GM19467 (cell line): Measurements from ENCODE around the gene FHL3.

Experiments used
- ATAC-seq: cut with Tn5 transposase; IDR thresholded peaks from one replicate; pipeline ENCODE4 v1.9.1; 2021; ENCODE audit warnings: mild to moderate bottlenecking, moderate library complexity; ENCODE audit not compliant: unreplicated experiment

FHL3 gene, protein sequence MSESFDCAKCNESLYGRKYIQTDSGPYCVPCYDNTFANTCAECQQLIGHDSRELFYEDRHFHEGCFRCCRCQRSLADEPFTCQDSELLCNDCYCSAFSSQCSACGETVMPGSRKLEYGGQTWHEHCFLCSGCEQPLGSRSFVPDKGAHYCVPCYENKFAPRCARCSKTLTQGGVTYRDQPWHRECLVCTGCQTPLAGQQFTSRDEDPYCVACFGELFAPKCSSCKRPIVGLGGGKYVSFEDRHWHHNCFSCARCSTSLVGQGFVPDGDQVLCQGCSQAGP

DNA sequence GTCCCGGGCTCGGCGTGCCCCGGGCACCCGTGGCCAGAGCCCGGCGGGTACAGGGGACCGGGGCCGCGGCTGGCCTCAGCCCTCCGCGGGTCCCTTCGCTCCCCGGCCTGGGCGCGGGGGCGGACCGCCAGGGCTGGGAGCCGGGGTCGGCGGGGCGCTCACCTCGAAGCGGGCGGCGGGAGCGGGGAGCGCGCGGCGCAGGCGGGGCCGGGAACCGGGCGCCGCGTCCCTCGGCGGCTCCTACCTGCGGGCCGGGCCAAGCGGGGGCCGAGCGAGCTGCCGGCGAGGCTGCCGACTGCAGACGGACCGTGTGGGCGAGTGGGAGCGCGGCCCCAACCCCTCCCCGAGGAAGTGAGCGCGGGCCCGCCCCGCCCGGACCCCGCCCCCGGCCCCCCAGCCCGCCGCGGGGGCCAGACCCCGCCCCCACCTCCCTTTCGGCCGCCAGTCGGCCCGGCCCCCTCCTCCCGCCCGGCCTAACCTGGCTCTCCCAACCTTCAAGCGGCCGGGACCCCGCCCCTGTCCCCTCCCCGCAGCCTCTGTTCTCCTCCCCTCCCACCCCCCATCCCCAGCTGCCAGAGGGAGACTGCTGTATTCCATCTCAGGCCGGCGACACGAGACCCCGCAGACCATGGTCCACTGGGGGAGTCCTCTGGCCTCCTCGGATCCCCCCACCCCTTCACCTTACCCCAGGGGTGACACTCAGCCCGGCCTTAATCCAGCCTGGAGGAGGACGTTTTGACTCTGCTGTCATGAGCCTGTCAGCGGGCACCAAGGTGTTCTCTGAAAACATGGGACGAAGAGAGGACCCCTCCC is at the start of gene FHL3:
FHL3 (minus strand) TSS at position 320 of the 813 bp plus-strand sequence. CDS start 6,102 bp downstream, outside the sequence.
- no peak for ATAC-seq

- ATAC-seq = no peak
Observed at GRCh38 chr1:38053416-38054091, 48.2 kb upstream of the FHL3 start.

DNA sequence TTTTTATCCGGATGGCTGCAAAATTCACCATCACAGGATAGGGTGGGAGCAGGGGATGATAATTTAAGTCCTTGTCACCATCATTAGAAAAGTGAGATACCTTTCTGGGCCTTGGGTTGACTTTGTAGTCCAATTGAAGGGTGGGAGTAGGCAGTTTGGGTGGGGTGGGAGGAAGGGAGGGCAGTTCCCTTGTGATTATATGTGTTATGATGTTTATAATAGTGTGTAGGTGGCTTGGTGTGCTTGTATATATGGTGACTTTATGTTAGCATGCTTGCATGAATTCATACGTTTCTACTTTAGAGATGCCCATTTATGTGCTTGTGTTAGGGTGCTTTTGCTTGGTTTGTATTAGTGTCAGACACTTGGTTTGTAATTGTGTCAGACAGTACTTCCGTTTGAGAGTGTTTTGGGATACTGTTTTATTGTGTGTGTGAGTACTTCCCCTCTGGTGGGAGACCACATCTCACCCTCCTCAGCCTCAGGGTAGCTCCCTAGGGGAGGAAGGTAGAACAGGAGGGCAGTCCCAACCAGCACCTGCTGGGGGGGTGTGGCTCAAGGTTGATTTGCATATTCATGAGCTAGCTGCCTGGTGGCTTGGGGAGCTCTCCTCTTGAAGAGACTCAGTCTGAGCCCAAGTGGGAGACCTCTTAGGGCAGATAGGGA is 47.6 kb upstream of the FHL3 start:
- peak; percentile 59 for ATAC-seq

DNA sequence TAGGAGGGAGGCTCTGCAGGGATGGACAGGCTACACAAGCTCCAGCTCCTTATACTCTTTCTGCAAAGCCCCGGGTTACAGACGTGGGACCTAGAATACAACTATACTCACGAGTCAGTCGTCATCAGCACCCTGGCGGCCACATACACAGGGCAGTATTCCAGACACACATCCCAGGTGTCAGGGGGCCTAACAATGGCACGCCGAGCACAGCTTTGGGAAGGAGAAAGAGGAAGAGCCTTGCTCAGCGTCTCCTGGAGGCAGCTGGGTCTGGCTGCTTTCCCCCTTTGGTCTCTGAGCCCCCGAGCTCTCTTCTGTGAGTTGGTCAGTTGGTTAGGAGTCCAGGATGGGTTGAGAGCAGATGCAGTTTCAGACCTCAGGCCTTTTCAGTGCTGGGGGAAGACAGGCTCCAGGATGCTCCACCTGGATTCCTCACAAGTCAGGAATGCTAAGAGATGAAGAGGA is 45.8 kb upstream of the FHL3 start:
- no peak for ATAC-seq

- no peak for ATAC-seq
Observed at GRCh38 chr1:38050397-38051078, 45.2 kb upstream of the FHL3 start.

- ATAC-seq = no peak
Observed at GRCh38 chr1:38047603-38048141, 42.4 kb upstream of the FHL3 start.

DNA sequence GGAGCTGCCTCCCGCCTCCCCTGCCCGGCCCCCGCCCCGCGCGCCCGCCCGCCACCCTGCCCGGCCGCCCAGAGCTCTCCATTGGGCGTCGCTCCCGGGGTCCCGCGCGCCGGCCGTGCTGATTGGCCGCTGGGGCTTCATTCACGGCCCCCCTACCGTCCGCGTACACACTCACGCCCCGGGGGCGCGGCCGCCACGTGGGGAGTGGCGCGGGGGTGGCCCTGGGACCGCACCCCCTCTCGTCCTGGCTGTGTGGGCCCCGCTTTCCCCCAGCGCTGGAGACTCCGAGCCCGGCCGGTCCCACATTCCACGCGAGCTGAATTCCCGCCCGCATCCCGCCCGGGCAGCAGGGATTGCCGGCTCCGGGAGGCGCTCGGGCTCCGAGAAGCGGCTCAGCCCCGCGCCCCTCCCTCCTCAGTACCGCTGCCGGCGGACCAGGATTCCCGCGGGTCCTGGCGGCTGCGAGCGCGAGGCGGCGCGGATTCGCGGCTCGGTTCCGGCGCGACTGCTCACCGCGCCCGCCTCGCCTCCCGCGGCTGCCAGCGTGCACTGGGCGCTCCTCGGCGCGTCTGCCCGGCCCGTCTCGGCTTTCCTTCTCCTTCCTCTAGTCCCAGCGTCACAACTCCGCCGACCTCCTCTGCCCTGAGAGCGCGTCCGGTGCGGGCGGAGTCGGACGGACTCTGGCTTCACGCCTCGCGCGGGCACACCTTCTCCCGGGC is 41.7 kb upstream of the FHL3 start:
- peak; percentile 51 for ATAC-seq

DNA sequence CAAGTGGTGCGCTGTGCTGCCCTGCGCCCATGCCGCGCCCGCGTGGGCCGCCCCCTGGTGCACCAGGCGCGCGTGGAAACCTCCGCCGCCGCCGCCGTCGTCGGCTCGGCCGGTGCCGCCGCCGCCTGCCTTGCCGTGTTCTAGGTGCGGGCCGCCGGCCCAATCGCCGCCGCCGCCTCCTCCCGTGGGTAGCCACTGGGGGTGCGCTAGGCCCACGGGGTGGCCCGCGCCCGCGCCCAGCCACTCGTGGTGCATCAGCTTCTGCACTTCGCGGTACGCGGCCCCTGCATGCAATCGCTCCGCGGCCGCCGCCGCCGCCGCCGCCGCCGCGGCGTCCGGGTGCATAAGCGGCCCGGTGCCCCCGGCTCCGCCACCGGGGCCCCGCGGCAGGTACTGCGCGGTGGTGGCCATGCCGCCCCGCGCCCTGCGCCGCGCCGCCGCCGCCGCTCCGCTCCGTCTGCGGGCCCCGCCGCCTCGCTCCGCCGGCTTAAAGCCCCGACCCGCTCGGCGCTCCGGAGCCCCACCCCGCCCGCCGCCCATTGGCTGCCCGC is 41.1 kb upstream of the FHL3 start, which contains the start of gene POU3F1:
POU3F1 (minus strand) TSS at position 461 of the 551 bp plus-strand sequence; CDS start at position 411, 50 bp downstream.
- peak; percentile 19 for ATAC-seq

GRCh38 chr1:38045401-38046332 is 40.4 kb upstream of the FHL3 start:
- ATAC-seq = peak; percentile 11

DNA sequence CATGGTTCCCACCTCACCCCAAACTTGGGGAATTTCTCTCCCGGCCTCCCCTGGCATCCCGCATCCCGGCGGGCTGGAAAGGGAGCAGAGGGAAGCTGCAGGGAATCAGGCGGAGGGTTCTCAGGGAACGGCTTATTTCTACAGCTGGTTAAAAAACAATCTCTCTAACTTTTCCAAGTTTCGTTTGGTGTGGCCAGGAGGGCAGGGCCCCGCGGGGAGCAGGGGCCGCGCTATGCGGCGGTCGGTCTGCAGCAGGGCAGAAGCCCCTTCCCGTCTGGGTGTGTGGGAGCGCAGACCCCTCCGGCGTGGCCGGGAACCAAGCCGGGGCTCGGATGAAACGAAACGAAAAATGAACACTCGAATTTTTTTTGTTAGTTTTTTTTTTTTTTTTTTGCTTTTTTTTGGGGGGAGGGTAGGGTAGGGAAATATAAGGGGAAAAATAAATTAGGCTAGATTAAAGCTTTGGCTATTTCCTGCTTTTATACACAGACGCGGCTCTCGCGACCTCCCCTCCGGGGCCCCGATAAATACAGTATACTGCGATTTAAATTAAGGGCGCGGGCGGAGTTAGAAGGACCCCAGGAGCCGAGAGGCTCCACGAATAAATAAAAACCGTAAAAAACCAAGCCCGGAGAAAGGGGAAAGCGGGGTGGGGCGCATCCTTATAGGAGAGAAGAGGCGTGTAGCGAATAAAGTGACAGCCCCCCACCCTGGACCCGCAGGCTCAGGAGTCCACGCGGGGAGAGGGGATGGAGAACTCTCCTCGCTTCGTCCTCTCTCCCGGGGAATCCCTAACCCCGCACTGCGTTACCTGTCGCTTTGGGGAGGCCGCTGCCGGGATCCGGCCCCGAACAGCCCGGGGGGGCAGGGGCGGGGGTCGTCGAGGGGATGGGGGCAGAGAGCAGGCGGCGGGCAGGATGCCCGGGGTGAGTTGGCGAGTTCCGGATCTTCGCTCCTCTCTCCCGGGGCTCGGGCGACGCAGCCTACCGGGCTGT is 39.2 kb upstream of the FHL3 start:
- ATAC-seq = no peak

DNA sequence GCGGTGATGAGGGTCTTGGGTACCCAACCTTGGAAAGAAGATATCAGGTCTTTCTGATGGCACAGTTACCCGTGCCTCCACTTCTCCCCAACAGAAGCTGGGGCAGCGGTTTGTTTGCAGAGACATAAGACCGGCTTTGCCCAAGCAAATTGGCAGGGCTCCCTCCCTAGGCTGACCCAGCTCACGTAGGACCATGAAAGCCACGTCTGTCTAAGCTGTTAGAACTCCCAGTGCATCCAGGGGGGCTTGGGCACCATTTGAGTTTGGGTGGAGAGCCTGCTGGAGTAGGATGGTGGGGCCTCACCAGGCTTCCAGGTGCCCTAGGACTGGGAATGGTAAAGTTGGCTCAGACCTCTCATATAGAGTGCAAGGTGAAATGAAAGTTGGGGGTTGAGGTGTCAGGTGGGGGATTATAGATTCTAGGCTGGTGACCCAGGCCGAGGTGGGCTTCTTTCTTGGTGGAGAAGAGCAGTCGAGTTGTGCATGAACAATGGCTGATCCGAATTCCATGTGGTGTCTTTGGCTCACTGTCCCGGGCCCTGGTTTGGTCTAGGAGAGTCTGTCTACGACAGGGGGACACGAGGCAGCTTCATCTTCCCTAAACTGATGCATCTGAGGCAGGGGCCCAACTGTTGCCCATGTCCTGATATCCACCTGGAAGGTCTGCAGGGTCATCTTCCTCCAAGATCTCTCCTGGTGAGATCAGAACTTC is 37.9 kb upstream of the FHL3 start:
- no peak for ATAC-seq

DNA sequence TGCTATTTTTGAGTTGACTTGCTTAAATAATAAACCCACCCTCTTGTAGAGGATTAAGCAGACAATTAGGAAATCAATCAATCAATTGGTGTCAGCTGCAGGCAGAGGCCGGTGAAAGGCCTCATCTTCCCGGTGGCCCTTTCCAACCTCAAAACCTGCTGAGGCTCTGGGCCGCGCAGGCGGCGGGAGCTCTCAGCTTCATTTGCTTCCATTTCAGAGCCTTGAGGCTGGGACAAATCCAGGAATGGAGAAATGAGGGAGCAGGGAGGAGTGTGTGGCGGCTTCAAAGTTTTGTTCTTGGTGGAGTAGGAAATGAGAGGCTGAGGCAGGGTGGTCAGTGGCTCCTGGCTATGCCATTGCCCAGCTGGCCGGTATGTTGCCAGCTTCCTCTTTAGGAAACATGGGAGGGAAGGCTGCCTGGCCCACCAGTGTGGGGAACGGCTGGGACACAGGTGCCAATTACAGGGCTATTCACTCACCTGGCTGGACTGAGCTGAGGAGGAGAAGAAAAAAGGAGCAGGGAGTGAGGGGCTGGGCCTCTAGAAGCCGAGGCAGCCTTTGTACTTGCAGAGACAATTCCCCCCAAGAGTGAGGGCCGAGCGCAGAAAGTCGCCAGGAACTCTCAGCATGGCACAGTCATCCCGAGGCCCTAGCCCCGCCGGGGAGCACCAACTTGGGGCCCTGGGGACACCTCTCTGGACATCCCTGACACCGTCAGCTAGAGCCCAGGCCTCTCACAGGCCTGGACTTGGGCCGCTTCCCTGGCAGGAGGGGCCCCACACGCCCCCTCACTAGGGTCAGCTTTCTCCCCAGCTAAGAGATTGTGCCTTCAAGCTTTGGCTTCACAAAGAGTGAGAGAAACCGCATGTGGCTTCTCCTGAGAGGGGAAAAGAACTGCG is 36.9 kb upstream of the FHL3 start:
- no peak for ATAC-seq

DNA sequence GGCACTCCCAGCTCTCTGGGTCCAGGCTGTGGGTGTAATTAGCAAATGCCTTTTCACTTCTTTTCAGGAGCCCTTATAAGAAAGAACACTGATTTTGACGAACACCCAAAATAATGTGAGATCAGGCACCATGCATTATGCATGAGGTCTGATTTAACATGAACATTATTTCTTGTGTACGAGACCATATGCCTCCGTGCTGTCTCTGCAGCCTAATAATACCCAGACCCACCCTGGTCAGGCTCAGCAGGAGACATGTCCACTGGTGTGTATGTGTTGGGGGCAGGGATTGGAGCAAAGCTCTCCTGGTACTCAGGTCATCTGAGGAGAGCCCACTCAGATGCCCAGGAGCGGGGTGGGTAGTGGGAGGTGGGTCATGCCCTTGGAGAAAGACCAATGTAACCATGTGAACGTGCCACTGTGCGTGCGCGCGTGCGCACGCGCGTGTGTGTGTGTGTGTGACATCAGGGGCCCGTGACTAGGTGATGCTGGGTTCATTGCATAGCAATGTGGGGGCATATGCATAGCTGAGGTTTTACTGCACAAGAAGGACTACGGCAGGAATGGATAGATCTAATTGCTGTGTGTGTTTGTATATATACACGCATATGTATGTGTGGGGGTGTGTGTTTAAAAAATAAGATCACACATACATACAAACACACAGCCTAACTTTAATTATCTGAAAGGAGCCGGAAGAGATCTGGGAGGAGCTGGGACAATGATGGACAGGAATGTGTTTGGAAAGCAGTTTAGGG is 34.2 kb upstream of the FHL3 start:
- ATAC-seq = no peak

- no peak for ATAC-seq
Observed at GRCh38 chr1:38038861-38039260, 33.5 kb upstream of the FHL3 start.
